ENCODE results near the gene HNRNPL.

GRCh38 chr19:38792250-38793111 is 57.3 kb downstream of the HNRNPL start:
- no peak for TF ChIP-seq RBBP5 (IDR thresholded peaks at IDR 0.05; ENCODE audit: borderline replicate concordance, low read depth, low read length)
- peak; percentile 39 to 52 (median 51) for TF ChIP-seq CTCF (IDR thresholded peaks at IDR 0.05; ENCODE audit: control extremely low read depth in 1 of 3, insufficient read depth in 1 of 3, low read depth in 1 of 3, low read length in 3 of 3)
- no peak for TF ChIP-seq ATF2 (IDR thresholded peaks at IDR 0.05; ENCODE audit: low read length)
- no peak for TF ChIP-seq SIRT6 (IDR thresholded peaks at IDR 0.05; ENCODE audit: low read length)
- no peak for TF ChIP-seq YY1 (IDR thresholded peaks at IDR 0.05; ENCODE audit: low read depth, low read length)
- no peak for TF ChIP-seq ZNF274 (IDR thresholded peaks at IDR 0.05; ENCODE audit: borderline replicate concordance, extremely low read depth, low read length)

All from H1 (cell line).